ENCODE measurements around the gene CLDND2.

GRCh38 chr19:51321799-51322198 is 47.0 kb downstream of the CLDND2 start:
- no peak for TF ChIP-seq POLR2AphosphoS5 (IDR thresholded peaks at IDR 0.05; ENCODE audit: low read depth, low read length)
- no peak for TF ChIP-seq SIN3A (IDR thresholded peaks at IDR 0.05; ENCODE audit: borderline replicate concordance, low read depth, low read length)
- TF ChIP-seq, protein P1, sequence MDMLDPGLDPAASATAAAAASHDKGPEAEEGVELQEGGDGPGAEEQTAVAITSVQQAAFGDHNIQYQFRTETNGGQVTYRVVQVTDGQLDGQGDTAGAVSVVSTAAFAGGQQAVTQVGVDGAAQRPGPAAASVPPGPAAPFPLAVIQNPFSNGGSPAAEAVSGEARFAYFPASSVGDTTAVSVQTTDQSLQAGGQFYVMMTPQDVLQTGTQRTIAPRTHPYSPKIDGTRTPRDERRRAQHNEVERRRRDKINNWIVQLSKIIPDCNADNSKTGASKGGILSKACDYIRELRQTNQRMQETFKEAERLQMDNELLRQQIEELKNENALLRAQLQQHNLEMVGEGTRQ (IDR thresholded peaks at IDR 0.05; ENCODE audit: borderline replicate concordance, low read depth, low read length): no peak
- no peak for TF ChIP-seq CTCF (IDR thresholded peaks at IDR 0.05)
